OCI-LY3 (cell line): ENCODE measurements around the gene LIMA1.
"Not testable (repeated sequence)": the region's sequence is repeated elsewhere in the genome, so short reads cannot be mapped to it uniquely, and the experiment has no call there.

ENCODE experiments used
- H2AFZ ChIP-seq: fragments of 200-600, 300-600 bp; shearing (Covaris generic); 2 replicates; pipeline ENCODE4 v1.6.0; 2014; ENCODE audit warnings: antibody characterized with exemption, low read depth, low read length
- H3K27ac ChIP-seq: fragments of 200-600, 300-600 bp; sonication (generic); 2 replicates; pipeline ENCODE4 v1.5.1; 2014; ENCODE audit warnings: mild to moderate bottlenecking, low read length, moderate library complexity, mixed read lengths
- H3K27me3 ChIP-seq: fragments of 200-600, 300-600 bp; sonication (generic); 2 replicates; pipeline ENCODE4 v1.6.1; 2014; ENCODE audit warnings: low read depth, low read length, mixed read lengths
- H3K36me3 ChIP-seq: fragments of 200-600, 300-600 bp; sonication (generic); replicated peaks from 2 replicates; pipeline ENCODE3; 2014; ENCODE audit warnings: low read depth, low read length, mixed read lengths
- H3K4me1 ChIP-seq: fragments of 300-600, 200-600 bp; sonication (generic); 2 replicates; pipeline ENCODE4 v1.6.1; 2014; ENCODE audit warnings: low read length, mixed read lengths
- H3K4me2 ChIP-seq: fragments of 200-600, 300-600 bp; sonication (generic); 2 replicates; pipeline ENCODE4 v1.6.1; 2014; ENCODE audit warnings: low read length, mixed read lengths
- H3K4me3 ChIP-seq: fragments of 300-600, 200-600 bp; sonication (generic); 2 replicates; pipeline ENCODE4 v1.5.1; 2014; ENCODE audit warnings: antibody characterized with exemption, mild to moderate bottlenecking, low read length, moderate library complexity
- H3K79me2 ChIP-seq: fragments of 300-600, 200-600 bp; shearing (Covaris generic); 2 replicates; pipeline ENCODE4 v1.6.1; 2014; ENCODE audit warnings: mild to moderate bottlenecking, low read length, mixed read lengths
- H3K9ac ChIP-seq: fragments of 300-600, 200-600 bp; shearing (Covaris generic); 2 replicates; pipeline ENCODE4 v1.6.0; 2014; ENCODE audit warnings: mild to moderate bottlenecking, low read length, moderate library complexity
- H3K9me3 ChIP-seq: fragments of 200-600, 300-600 bp; shearing (Covaris generic); 2 replicates; pipeline ENCODE4 v1.6.1; 2014; ENCODE audit warnings: low read length, mixed read lengths; ENCODE audit not compliant: insufficient read depth
- H4K20me1 ChIP-seq: fragments of 200-600, 300-600 bp; sonication (generic); 2 replicates; pipeline ENCODE4 v1.6.1; 2016; ENCODE audit warnings: low read length, mixed read lengths; ENCODE audit not compliant: insufficient read depth
- CTCF ChIP-seq: fragments of 200-600, 300-600 bp; sonication (generic); IDR thresholded peaks from 2 replicates; pipeline ENCODE4 v1.5.1; 2014; ENCODE audit warnings: antibody characterized with exemption, low read length, low read depth
- EZH2phosphoT487 ChIP-seq: fragments of 200-600 bp; shearing (Covaris generic); IDR thresholded peaks from 2 replicates; pipeline ENCODE4 v1.6.1; 2018; ENCODE audit warnings: antibody characterized with exemption, mixed run types, low read depth

The LIMA1 gene

GRCh38 chr12:50296554-50296953 is 13.2 kb upstream of the LIMA1 start:
- Histone ChIP-seq H3K4me3 (no peak overlapping the region), H3K4me2 (peak overlapping the region; percentile 23; the same call in 1 of the 2 replicates), H3K9me3 (no peaks in the 10 kb centered on the region), H3K4me1 (peaks cover 20% of the 10 kb centered on the region), H3K27me3 (no peaks in the 10 kb centered on the region), H3K27ac (no peak overlapping the region), H2AFZ (no peak overlapping the region), H3K9ac (no peak overlapping the region), H3K36me3 (no peaks in the 10 kb centered on the region), H4K20me1 (no peaks in the 10 kb centered on the region), H3K79me2 (no peaks in the 10 kb centered on the region)
- TF ChIP-seq CTCF = no peak
- TF ChIP-seq EZH2phosphoT487 = no peak

GRCh38 chr12:50291377-50291776 is 8.1 kb upstream of the LIMA1 start:
- no peak overlapping the region for H3K4me2 ChIP-seq
- TF ChIP-seq CTCF (no peak), EZH2phosphoT487 (no peak)
- H3K4me1 ChIP-seq = no peaks in the 10 kb centered on the region
- H3K27ac ChIP-seq = no peak overlapping the region
- no peaks in the 10 kb centered on the region for H3K9me3 ChIP-seq
- H3K27me3 ChIP-seq = no peaks in the 10 kb centered on the region
- no peaks in the 10 kb centered on the region for H3K36me3 ChIP-seq
- no peaks in the 10 kb centered on the region for H4K20me1 ChIP-seq
- H3K4me3 ChIP-seq = no peak overlapping the region
- H3K9ac ChIP-seq = no peak overlapping the region
- H3K79me2 ChIP-seq = no peaks in the 10 kb centered on the region
- no peak overlapping the region for H2AFZ ChIP-seq

- H3K9me3 ChIP-seq, H3K79me2 ChIP-seq, H3K4me3 ChIP-seq: not testable (repeated sequence)
Observed at GRCh38 chr12:50290692-50291091, 7.4 kb upstream of the LIMA1 start.

GRCh38 chr12:50287271-50287670 is 4.0 kb upstream of the LIMA1 start:
- peaks cover 10% of the 10 kb centered on the region for H3K4me1 ChIP-seq
- H3K4me2 ChIP-seq = no peak overlapping the region
- peaks cover 8% of the 10 kb centered on the region for H3K79me2 ChIP-seq
- H3K36me3 ChIP-seq = no peaks in the 10 kb centered on the region
- no peak overlapping the region for H2AFZ ChIP-seq
- H3K9ac ChIP-seq = no peak overlapping the region
- H3K9me3 ChIP-seq = no peaks in the 10 kb centered on the region
- no peak overlapping the region for H3K27ac ChIP-seq
- H3K27me3 ChIP-seq = peaks cover 5% of the 10 kb centered on the region; the same call in 1 of the 2 replicates
- H4K20me1 ChIP-seq = no peaks in the 10 kb centered on the region
- H3K4me3 ChIP-seq = no peak overlapping the region
- no peak for TF ChIP-seq EZH2phosphoT487
- no peak for TF ChIP-seq CTCF

More at GRCh38 chr12:50290692-50291091, 7.4 kb upstream of the LIMA1 start:
- H2AFZ ChIP-seq, H3K36me3 ChIP-seq, H3K4me2 ChIP-seq, H3K4me1 ChIP-seq, H4K20me1 ChIP-seq, H3K27ac ChIP-seq, H3K9ac ChIP-seq, H3K27me3 ChIP-seq: not testable (repeated sequence)

GRCh38 chr12:50285253-50285652 is 1.9 kb upstream of the LIMA1 start:
- Histone ChIP-seq H2AFZ (no peak overlapping the region), H3K9me3 (no peaks in the 10 kb centered on the region), H3K4me2 (no peak overlapping the region), H3K4me3 (no peak overlapping the region), H3K9ac (no peak overlapping the region), H3K4me1 (peaks cover 10% of the 10 kb centered on the region), H3K27me3 (peaks cover 14% of the 10 kb centered on the region), H4K20me1 (no peaks in the 10 kb centered on the region), H3K79me2 (peaks cover 8% of the 10 kb centered on the region), H3K36me3 (no peaks in the 10 kb centered on the region), H3K27ac (no peak overlapping the region)
- TF ChIP-seq EZH2phosphoT487 (no peak), CTCF (no peak)
